K562 (cell line): ENCODE data around the gene DDR1. TPM values are rescaled to one million over a fixed set of nuclear protein-coding genes. Genes with fewer than 3 reads are reported as not detected.

Experiments used
- ATAC-seq: fragments of 200-7000 bp; cut with Tn5 transposase; 3 replicates; pipeline ENCODE4 v1.9.1; 2020; ENCODE audit warnings: moderate library complexity
- BruUV-seq: library from RNA; stranded (reverse); fragments of 400-500 nt; replicated peaks from 2 replicates; lab custom pipeline; 2021; lab: Mats Ljungman, UMichigan
- CTCF ChIA-PET: fragments of 300-600 bp; formaldehyde crosslinking; extraction: SDS; loops from one replicate; lab custom pipeline; 2021; ENCODE audit warnings: low intra/inter-chr PET ratio; lab: Yijun Ruan, JAX
- POLR2A ChIA-PET: fragments of 300-600, 350-650 bp; sonication (Branson Sonifier 250); formaldehyde crosslinking; extraction: SDS; loops from one replicate; lab custom pipeline; 2021; ENCODE audit warnings: antibody characterized with exemption, inconsistent platforms; lab: Yijun Ruan, JAX
- DNase-seq, 4 experiments: peaks; one replicate each; pipeline versions ENCODE4 v3.0.0 to v3.0.0-alpha.2; 2011 to 2018; ENCODE audit warnings: low spot score in 3 of 4, mixed read lengths in 3 of 4; ENCODE audit errors: extremely low read depth in 1 of 4
- FAIRE-seq: peaks from 2 replicates; lab custom pipeline; 2011; peaks lifted over from hg19 to GRCh38; lab: Jason Lieb, UNC
- H2AFZ ChIP-seq: 2 replicates; pipeline ENCODE4 v1.6.0; 2011; ENCODE audit warnings: low read depth, low read length, control low read depth, inconsistent platforms
- H3K27ac ChIP-seq: fragments of 200-600 bp; 3 replicates; pipeline ENCODE4 v1.8.0; 2011; ENCODE audit warnings: low read depth, mild to moderate bottlenecking, control low read depth, inconsistent platforms, low read length, moderate library complexity, mixed read lengths; ENCODE audit errors: extremely low read depth
- H3K27me3 ChIP-seq, 2 experiments: fragments of 300-600 bp in 1 of 2; 2 replicates in 1 of 2; 3 replicates in 1 of 2; pipeline versions ENCODE4 v1.6.0 to v1.8.0; 2011; ENCODE audit warnings: inconsistent platforms in 2 of 2, low read length in 2 of 2, mild to moderate bottlenecking in 1 of 2, mixed read lengths in 1 of 2, moderate library complexity in 1 of 2; ENCODE audit not compliant: control insufficient read depth in 2 of 2, insufficient read depth in 2 of 2
- H3K36me3 ChIP-seq: fragments of 300-600 bp; 3 replicates; pipeline ENCODE4 v1.8.0; 2011; ENCODE audit warnings: mild to moderate bottlenecking, low read length, inconsistent platforms; ENCODE audit not compliant: control insufficient read depth, insufficient read depth
- H3K4me1 ChIP-seq, 2 experiments: fragments of 200-600 bp in 1 of 2; replicated peaks in 1 of 2; 2 replicates in 1 of 2; 3 replicates in 1 of 2; pipeline versions ENCODE4 v1.5.1 to v1.8.0; 2011; ENCODE audit warnings: inconsistent platforms in 2 of 2, low read length in 2 of 2, mild to moderate bottlenecking in 1 of 2, mixed read lengths in 1 of 2, moderate library complexity in 1 of 2; ENCODE audit not compliant: control insufficient read depth in 2 of 2, insufficient read depth in 2 of 2
- H3K4me2 ChIP-seq: 2 replicates; pipeline ENCODE4 v1.6.1; 2011; ENCODE audit warnings: low read length, control low read depth, inconsistent platforms, mixed read lengths; ENCODE audit not compliant: insufficient read depth
- H3K4me3 ChIP-seq: fragments of 200-600 bp; sonication (generic), shearing (Covaris generic); 2 replicates; pipeline ENCODE4 v1.5.1; 2016; ENCODE audit warnings: control low read depth, inconsistent platforms
- H3K79me2 ChIP-seq: fragments of 200-600 bp; 3 replicates; pipeline ENCODE4 v1.8.0; 2011; ENCODE audit warnings: low read length, inconsistent platforms; ENCODE audit not compliant: control insufficient read depth, insufficient read depth
- H3K9ac ChIP-seq, 2 experiments: 2 replicates each; pipeline versions ENCODE4 v1.6.0 to v1.6.1; 2011; ENCODE audit warnings: low read depth in 2 of 2, low read length in 2 of 2, control low read depth in 1 of 2, inconsistent platforms in 1 of 2, mild to moderate bottlenecking in 1 of 2, mixed read lengths in 1 of 2; ENCODE audit not compliant: insufficient read depth in 1 of 2
- H3K9me1 ChIP-seq: one replicate; pipeline ENCODE4 v1.6.0; 2011; ENCODE audit warnings: inconsistent platforms, mild to moderate bottlenecking, low read length, moderate library complexity; ENCODE audit not compliant: control insufficient read depth, insufficient read depth
- H3K9me3 ChIP-seq: replicated peaks from 2 replicates; pipeline ENCODE4 v1.5.1; 2011; ENCODE audit warnings: low read depth, low read length, inconsistent platforms; ENCODE audit not compliant: control insufficient read depth, insufficient read depth
- H4K20me1 ChIP-seq: replicated peaks from 2 replicates; pipeline ENCODE4 v1.6.1; 2011; ENCODE audit warnings: low read length, inconsistent platforms, mixed read lengths; ENCODE audit not compliant: control insufficient read depth, insufficient read depth
- ATF7 ChIP-seq: fragments of 450-650 bp; IDR thresholded peaks from 2 replicates; pipeline ENCODE4 v1.7.1; 2014; ENCODE audit warnings: mild to moderate bottlenecking, moderate library complexity
- BRD9 ChIP-seq: fragments of 450-650 bp; IDR thresholded peaks from 2 replicates; pipeline ENCODE4 v1.6.1; 2018; ENCODE audit warnings: low read depth; ENCODE audit not compliant: partially characterized antibody
- BRF2 ChIP-seq: IDR thresholded peaks from 3 replicates; pipeline ENCODE4 v1.6.1; 2011; ENCODE audit warnings: borderline replicate concordance, mild to moderate bottlenecking; ENCODE audit not compliant: insufficient read length, insufficient read depth
- GTF2F1 ChIP-seq: IDR thresholded peaks from 2 replicates; pipeline ENCODE4 v1.6.1; 2011; ENCODE audit warnings: low read depth, low read length, improper control_type of control experiment
- ILK ChIP-seq: fragments of 450-650 bp; IDR thresholded peaks from 2 replicates; pipeline ENCODE4 v1.6.1; 2016; ENCODE audit warnings: missing genetic modification characterization, low read depth, mild to moderate bottlenecking, missing compliant biosample characterization, moderate library complexity, borderline replicate concordance
- KDM2B ChIP-seq: fragments of 250-450 bp; sonication (Bioruptor Pico); IDR thresholded peaks from 2 replicates; pipeline ENCODE4 v1.8.0; 2021; ENCODE audit warnings: mild to moderate bottlenecking, moderate library complexity
- KDM5B ChIP-seq: fragments of 200-600 bp; sonication (generic); IDR thresholded peaks from 2 replicates; pipeline ENCODE4 v1.6.1; 2012; ENCODE audit warnings: low read depth, mild to moderate bottlenecking, moderate library complexity, low read length, control low read depth, inconsistent platforms; ENCODE audit not compliant: insufficient replicate concordance
- L3MBTL2 ChIP-seq: fragments of 450-650 bp; IDR thresholded peaks from 2 replicates; pipeline ENCODE4 v1.6.1; 2016; ENCODE audit warnings: mild to moderate bottlenecking, moderate library complexity
- MEIS2 ChIP-seq: fragments of 450-650 bp; IDR thresholded peaks from 2 replicates; pipeline ENCODE4 v1.6.1; 2014; ENCODE audit warnings: mild to moderate bottlenecking; ENCODE audit not compliant: partially characterized antibody
- NR2F6 ChIP-seq: fragments of 450-650 bp; formaldehyde crosslinking; IDR thresholded peaks from 2 replicates; pipeline ENCODE4 v1.4.0; 2020; ENCODE audit warnings: mild to moderate bottlenecking
- POLR2B ChIP-seq: fragments of 450-650 bp; IDR thresholded peaks from 2 replicates; pipeline ENCODE4 v1.6.1; 2018; ENCODE audit warnings: low read depth; ENCODE audit not compliant: partially characterized antibody
- RFX1 ChIP-seq: fragments of 450-650 bp; IDR thresholded peaks from 2 replicates; pipeline ENCODE4 v1.6.1; 2016; ENCODE audit warnings: mild to moderate bottlenecking, moderate library complexity
- SRF ChIP-seq, 2 experiments: fragments of 250-450, 450-650 bp in 1 of 2; sonication (Bioruptor Pico) in 1 of 2; sonication (generic) in 1 of 2; formaldehyde crosslinking; IDR thresholded peaks; 2 replicates each; pipeline versions ENCODE4 v1.5.0 to v1.5.1; 2020 to 2022; ENCODE audit warnings: mild to moderate bottlenecking in 1 of 2, missing genetic modification reagents in 1 of 2
- TAF15 ChIP-seq: fragments of 200-400 bp; formaldehyde crosslinking; IDR thresholded peaks from 2 replicates; pipeline ENCODE4 v1.6.1; 2017; ENCODE audit warnings: mild to moderate bottlenecking, low read depth, low read length, moderate library complexity
- TAF7 ChIP-seq: fragments of 450-650 bp; IDR thresholded peaks from 2 replicates; pipeline ENCODE4 v1.6.1; 2016; ENCODE audit warnings: missing genetic modification characterization, missing compliant biosample characterization
- VEZF1 ChIP-seq: fragments of 200-800 bp; sonication (Bioruptor generic); IDR thresholded peaks from 2 replicates; pipeline ENCODE4 v1.6.1; 2017; ENCODE audit warnings: missing genetic modification characterization, missing compliant biosample characterization
- ZBTB26 ChIP-seq: fragments of 450-650 bp; formaldehyde crosslinking; IDR thresholded peaks from 2 replicates; pipeline ENCODE4 v1.4.0; 2022; ENCODE audit warnings: missing genetic modification characterization
- ZNF134 ChIP-seq: fragments of 250-450 bp; sonication (Bioruptor Pico); conservative IDR thresholded peaks from 2 replicates; pipeline ENCODE4 v1.4.0; 2020
- ZNF280B ChIP-seq: fragments of 250-450 bp; sonication (Bioruptor Pico); IDR thresholded peaks from 2 replicates; pipeline ENCODE4 v1.5.1; 2021; ENCODE audit warnings: mild to moderate bottlenecking
- WGBS: fragments of 100-300 bp; shearing (Covaris generic); methylation state at CpG from one replicate; pipeline ENCODE4 v1.1.6; 2016; ENCODE audit warnings: low coverage, mixed read lengths; ENCODE audit not compliant: insufficient coverage; ENCODE audit errors: missing lambda C conversion rate; 5-methylcytosine and 5-hydroxymethylcytosine counted together
- in situ Hi-C: fragments of 300-500 bp; cut with MboI; formaldehyde crosslinking; loops from 4 replicates; pipeline ENCODE4 v1.15.0; 2018; ENCODE audit warnings: inconsistent platforms, mixed read lengths
- intact Hi-C: fragments of 100-400 bp; cut with micrococcal nuclease; formaldehyde crosslinking; loops from 2 replicates; pipeline ENCODE4 v1.14.2; 2022
- polyA plus RNA-seq, 8 experiments: library from polyadenylated mRNA; depleted of rRNA in 4 of 8; stranded (reverse) in 5 of 8; unstranded in 3 of 8; fragments of >200 nt; fragmentation: Nextera tagmentation in 2 of 8; fragmentation: Illumina TruSeq in 1 of 8; extraction: Ambion mirVana in 2 of 8; extraction: Trizol in 1 of 8; gene quantifications; 2 replicates each; pipeline versions ENCODE4 v1.2.1 to v1.2.3, GENCODE V29; 2011 to 2014; ENCODE audit warnings: inconsistent platforms in 1 of 8, missing spikeins in 1 of 8
- total RNA-seq, 7 experiments: library from RNA; depleted of rRNA in 6 of 7; stranded (reverse); fragments of >200 nt in 6 of 7; fragmentation: Illumina TruSeq in 2 of 7; extraction: Trizol in 2 of 7; gene quantifications; 2 replicates each; pipeline versions ENCODE4 v1.2.1 to v1.2.3, GENCODE V29; 2011 to 2021; ENCODE audit warnings: low replicate concordance in 1 of 7

DDR1 gene
- total and polyA plus RNA-seq, 9 of the 15 experiments (the other 6 are each of a cell fraction or from before 2014, with no cell fraction given): 1.4 to 44.6 (median 12.2) TPM

- DNase-seq (no peak), FAIRE-seq (no peak), ATAC-seq (no peak)
- BruUV-seq: no TSS peak
- no peak overlapping the region for H3K4me2 ChIP-seq
- peak overlapping the region; percentile 66 for H2AFZ ChIP-seq
- no peaks in the 10 kb centered on the region for H4K20me1 ChIP-seq
- H3K27ac ChIP-seq: no peak overlapping the region
- 90% methylated on average over 3 of the region's 3 CpGs for WGBS
- H3K36me3 ChIP-seq: no peaks in the 10 kb centered on the region
- POLR2A ChIA-PET: interaction anchor here (0.8 to 2.0 kb wide), 10 partner anchors 8 to 106 kb away, joined by 3 to 8 read pairs (median 4); no protein-coding TSS in a partner anchor
- H3K79me2 ChIP-seq: no peaks in the 10 kb centered on the region
- CTCF ChIA-PET: no interaction called here
- no peaks in the 10 kb centered on the region for H3K27me3 ChIP-seq
- H3K4me1 ChIP-seq: peaks cover 27 to 36% of the 10 kb centered on the region in 2 experiments; a peak in 3 of 5 replicates
- peak overlapping the region in 1 of 2 experiments; percentile 44; a peak in 1 of 4 replicates for H3K9ac ChIP-seq
- H3K9me1 ChIP-seq: peaks cover 4% of the 10 kb centered on the region
- H3K4me3 ChIP-seq: no peak overlapping the region
- in situ Hi-C loops (no loop called here), intact Hi-C loops (no loop called here)
- TF ChIP-seq BRF2: no peak
- no peak for TF ChIP-seq TAF15
- no peak for TF ChIP-seq SRF (CRISPR knock-in tag; IDR thresholded peaks at IDR 0.05)
- no peak for TF ChIP-seq BRD9
- no peak for TF ChIP-seq ILK (tag)
- TF ChIP-seq ZNF134 (CRISPR knock-in tag): no peak
- TF ChIP-seq VEZF1 (CRISPR knock-in tag): no peak
- TF ChIP-seq KDM5B: no peak
- TF ChIP-seq POLR2B: no peak
- no peak for TF ChIP-seq ZNF280B (CRISPR knock-in tag)
- no peak for TF ChIP-seq GTF2F1
- no peak for TF ChIP-seq MEIS2
- no peak for TF ChIP-seq RFX1
- no peak for TF ChIP-seq ATF7
- no peak for TF ChIP-seq L3MBTL2
- no peak for TF ChIP-seq NR2F6 (CRISPR knock-in tag)
- no peak for TF ChIP-seq ZBTB26
- TF ChIP-seq KDM2B: no peak
- no peak for TF ChIP-seq TAF7
- H3K9me3 ChIP-seq: peaks cover 2% of the 10 kb centered on the region; the same call in 1 of the 2 replicates
Observed at GRCh38 chr6:30844118-30844535, 40.2 kb upstream of the DDR1 start.
